ENCODE data around the gene ZBTB12. TPM values are rescaled to one million over a fixed set of nuclear protein-coding genes. Genes with fewer than 3 reads are reported as not detected.
A peak's percentile ranks its signal among the peaks of the same experiment; 100 is the strongest.

The ZBTB12 gene
- total and polyA plus RNA-seq, 5 experiments from 2014 or later, result 3.1 to 3.7 TPM; not detected in 3

DNA sequence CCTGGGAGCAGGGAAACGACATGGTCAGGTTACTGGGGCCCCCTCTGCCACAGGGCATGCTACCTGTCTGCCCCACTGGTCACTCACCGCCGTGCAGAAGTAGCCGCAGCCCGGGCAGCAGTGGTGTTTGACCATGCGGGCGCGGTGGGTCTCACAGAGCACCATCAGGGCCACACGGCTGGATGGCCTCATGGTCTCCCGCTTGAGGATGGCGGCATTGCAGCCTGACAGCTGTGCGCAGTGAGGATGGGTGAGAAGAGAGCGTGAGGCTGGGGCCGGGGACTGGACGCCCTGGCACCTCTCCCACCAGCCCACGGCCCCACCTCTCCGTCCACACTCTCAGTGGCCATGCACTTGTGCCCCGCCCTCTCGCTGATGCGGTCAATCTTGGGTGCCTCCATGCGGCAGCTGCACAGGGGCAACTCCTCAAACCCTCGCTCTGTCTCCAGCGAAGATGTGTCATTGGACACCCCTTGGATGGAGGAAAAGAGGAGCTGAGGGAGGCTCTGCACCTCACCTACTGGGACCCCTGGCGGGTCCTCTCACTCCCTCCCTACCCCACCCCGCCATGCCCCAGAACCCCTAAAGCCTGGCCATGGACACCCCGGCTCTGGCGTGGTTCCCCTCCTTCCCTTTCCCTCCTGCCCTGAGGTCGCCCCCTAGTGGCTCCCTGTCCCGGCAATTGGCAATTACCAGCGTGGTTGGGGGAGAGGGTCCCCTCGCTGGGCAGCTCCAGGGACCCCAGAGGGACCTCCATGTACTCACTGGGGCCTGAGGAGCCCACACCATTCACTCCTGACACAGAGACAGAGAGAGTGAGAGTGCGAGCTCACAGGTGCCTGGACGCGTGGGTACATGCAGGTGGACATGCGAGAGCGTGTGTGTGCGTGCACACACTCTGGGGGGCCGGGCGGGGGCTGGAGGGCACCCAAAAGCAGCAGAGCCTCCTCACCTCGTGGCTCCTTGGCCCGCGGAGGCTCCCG is 13.3 kb downstream of the ZBTB12 start:
- ATAC-seq, result peak; percentile 35 to 58
- H3K27ac Mint-ChIP-seq, result peak overlapping the region in 1 of 10 donors; percentile 71
- DNase-seq, result peak in 9 of 10 donors; percentile 32 to 78 (median 51)
- H3K9me3 Mint-ChIP-seq, result no peaks in the 10 kb centered on the region
- H3K27me3 Mint-ChIP-seq, result no peaks in the 10 kb centered on the region
- H3K36me3 Mint-ChIP-seq, result peaks cover 5 to 80% (median 17%) of the 10 kb centered on the region in 3 donors
- POLR2A ChIA-PET, result interaction anchor here (0.5 to 1.6 kb wide), 5 partner anchors 8 to 185 kb away, joined by 3 to 5 read pairs (median 3); partner anchors contain the start of gene ZBTB12
- no peak overlapping the region for H3K4me3 Mint-ChIP-seq
- H3K4me1 Mint-ChIP-seq, result peaks cover 0 to 4% (median 3%) of the 10 kb centered on the region in 4 donors

- peaks cover 0 to 4% (median 2%) of the 10 kb centered on the region in 4 donors for H3K4me1 Mint-ChIP-seq
- no peaks in the 10 kb centered on the region for H3K27me3 Mint-ChIP-seq
- no peak for DNase-seq
- H3K27ac Mint-ChIP-seq, result no peak overlapping the region
- POLR2A ChIA-PET, result interaction anchor here (0.5 to 1.6 kb wide), 8 partner anchors 9 to 1561 kb away, joined by 3 to 6 read pairs (median 3); partner anchors contain the start of genes EHMT2 and TRIM39
- no peaks in the 10 kb centered on the region for H3K9me3 Mint-ChIP-seq
- no peak overlapping the region for H3K4me3 Mint-ChIP-seq
- ATAC-seq, result no peak
- H3K36me3 Mint-ChIP-seq, result peaks cover 5 to 80% (median 21%) of the 10 kb centered on the region in 3 donors
Measured at GRCh38 chr6:31887173-31888007, 14.5 kb downstream of the ZBTB12 start.

GRCh38 chr6:31886541-31886991 is 15.3 kb downstream of the ZBTB12 start:
- Mint-ChIP-seq H3K27ac (peak overlapping the region in 1 of 10 donors; percentile 44), H3K4me1 (peaks cover 0 to 5% (median 3%) of the 10 kb centered on the region in 4 donors), H3K36me3 (peaks cover 5 to 80% (median 24%) of the 10 kb centered on the region in 3 donors), H3K27me3 (no peaks in the 10 kb centered on the region), H3K9me3 (no peaks in the 10 kb centered on the region), H3K4me3 (no peak overlapping the region)
- POLR2A ChIA-PET, result interaction anchor here (0.6 kb wide), 1 partner anchor 228 kb away, joined by 3 read pairs; no protein-coding TSS in a partner anchor
- DNase-seq (no peak), ATAC-seq (no peak)

DNA sequence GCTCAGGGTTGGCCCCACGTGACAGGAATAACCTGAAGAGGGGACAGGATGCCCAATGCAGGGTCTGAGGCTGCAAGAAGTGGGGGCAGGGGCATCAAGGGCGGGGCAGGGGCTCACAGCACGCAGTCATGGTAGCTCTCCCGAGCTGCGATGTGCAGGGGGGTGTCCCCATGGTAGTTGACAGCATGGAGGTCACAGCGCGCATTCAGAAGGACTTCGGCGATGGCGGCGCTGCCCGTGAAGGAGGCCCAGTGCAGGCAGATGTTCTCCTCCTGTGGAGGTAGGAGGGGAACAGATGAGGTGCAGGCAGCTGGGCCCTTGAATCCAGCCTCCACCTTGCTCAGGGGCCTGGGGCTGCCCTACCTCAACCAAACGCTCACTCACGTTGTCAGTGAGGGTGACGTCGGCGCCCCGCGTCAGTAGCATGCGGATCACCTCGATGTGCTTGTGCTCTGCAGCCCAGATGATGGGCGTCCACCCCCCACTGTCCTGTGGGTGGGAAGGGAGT is 17.3 kb downstream of the ZBTB12 start:
- Mint-ChIP-seq H3K36me3 (peaks cover 5 to 84% (median 34%) of the 10 kb centered on the region in 3 donors), H3K27me3 (no peaks in the 10 kb centered on the region), H3K4me1 (peaks cover 0 to 5% (median 3%) of the 10 kb centered on the region in 4 donors), H3K9me3 (no peaks in the 10 kb centered on the region), H3K27ac (no peak overlapping the region), H3K4me3 (no peak overlapping the region)
- peak in 1 of 10 donors; percentile 36 for DNase-seq
- ATAC-seq, result no peak
- POLR2A ChIA-PET, result interaction anchor here (0.8 kb wide), 1 partner anchor 17 kb away, joined by 5 read pairs; no protein-coding TSS in a partner anchor

- peaks cover 5 to 83% (median 35%) of the 10 kb centered on the region in 3 donors for H3K36me3 Mint-ChIP-seq
- no peaks in the 10 kb centered on the region for H3K9me3 Mint-ChIP-seq
- no peak overlapping the region for H3K4me3 Mint-ChIP-seq
- ATAC-seq (no peak), DNase-seq (peak in 1 of 10 donors; percentile 52)
- H3K4me1 Mint-ChIP-seq, result peaks cover 0 to 2% (median under 1%) of the 10 kb centered on the region in 4 donors
- H3K27me3 Mint-ChIP-seq, result no peaks in the 10 kb centered on the region
- POLR2A ChIA-PET, result no interaction called here
- H3K27ac Mint-ChIP-seq, result no peak overlapping the region
Measured at GRCh38 chr6:31883676-31884075, 18.2 kb downstream of the ZBTB12 start.

DNA sequence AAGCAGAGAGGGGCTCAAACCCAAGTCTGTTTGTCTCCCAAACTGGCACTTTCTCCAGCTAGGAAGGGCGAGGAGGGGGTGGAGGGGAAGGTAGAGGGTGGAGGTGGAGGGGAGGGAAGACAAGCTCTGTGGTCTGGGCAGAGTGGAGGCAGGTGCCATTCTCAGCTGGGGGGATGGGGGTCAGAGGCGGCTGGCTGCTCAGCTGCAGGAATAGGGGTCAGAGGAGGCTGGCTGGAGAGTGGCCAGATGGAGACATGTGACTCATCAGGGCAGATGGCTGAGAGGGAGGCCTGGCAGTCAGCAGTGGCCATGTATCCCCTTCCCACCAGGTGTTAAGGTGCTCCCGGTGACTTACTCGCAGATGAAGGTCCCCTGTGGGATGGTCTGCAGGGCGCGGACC is 19.5 kb downstream of the ZBTB12 start:
- Mint-ChIP-seq H3K36me3 (peaks cover 5 to 78% (median 31%) of the 10 kb centered on the region in 3 donors), H3K27ac (peak overlapping the region in 1 of 10 donors; percentile 62), H3K4me3 (no peak overlapping the region), H3K4me1 (peaks cover 0 to 2% (median under 1%) of the 10 kb centered on the region in 4 donors), H3K9me3 (no peaks in the 10 kb centered on the region), H3K27me3 (no peaks in the 10 kb centered on the region)
- no peak for ATAC-seq
- POLR2A ChIA-PET, result interaction anchor here (0.8 kb wide), 1 partner anchor 15 kb away, joined by 5 read pairs; the partner anchor contains the start of gene EHMT2
- DNase-seq, result peak in 1 of 10 donors; percentile 36

GRCh38 chr6:31881136-31881859 is 20.6 kb downstream of the ZBTB12 start:
- POLR2A ChIA-PET, result no interaction called here
- no peaks in the 10 kb centered on the region for H3K9me3 Mint-ChIP-seq
- H3K27me3 Mint-ChIP-seq, result no peaks in the 10 kb centered on the region
- H3K4me1 Mint-ChIP-seq, result peaks cover 0 to 2% (median under 1%) of the 10 kb centered on the region in 4 donors
- peaks cover 4 to 71% (median 31%) of the 10 kb centered on the region in 3 donors for H3K36me3 Mint-ChIP-seq
- H3K4me3 Mint-ChIP-seq, result no peak overlapping the region
- DNase-seq (peak in 1 of 10 donors; percentile 27), ATAC-seq (no peak)
- peak overlapping the region in 2 of 10 donors; percentile 52 to 77 for H3K27ac Mint-ChIP-seq

- H3K4me3 Mint-ChIP-seq, result no peak overlapping the region
- no peaks in the 10 kb centered on the region for H3K9me3 Mint-ChIP-seq
- POLR2A ChIA-PET, result interaction anchor here (0.6 kb wide), 1 partner anchor 36 kb away, joined by 3 read pairs; no protein-coding TSS in a partner anchor
- peaks cover 0 to 4% (median 0%) of the 10 kb centered on the region in 4 donors for H3K4me1 Mint-ChIP-seq
- ATAC-seq (no peak), DNase-seq (peak in 1 of 10 donors; percentile 34)
- H3K36me3 Mint-ChIP-seq, result peaks cover 0 to 64% (median 28%) of the 10 kb centered on the region in 3 donors
- no peaks in the 10 kb centered on the region for H3K27me3 Mint-ChIP-seq
- no peak overlapping the region for H3K27ac Mint-ChIP-seq
Measured at GRCh38 chr6:31880616-31881015, 21.3 kb downstream of the ZBTB12 start.

GRCh38 chr6:31879901-31880300 is 22.0 kb downstream of the ZBTB12 start:
- no peak for ATAC-seq
- POLR2A ChIA-PET, result interaction anchor here (0.6 kb wide), 1 partner anchor 36 kb away, joined by 3 read pairs; no protein-coding TSS in a partner anchor
- H3K9me3 Mint-ChIP-seq, result no peaks in the 10 kb centered on the region
- no peaks in the 10 kb centered on the region for H3K27me3 Mint-ChIP-seq
- peak in 1 of 10 donors; percentile 41 for DNase-seq
- no peak overlapping the region for H3K27ac Mint-ChIP-seq
- H3K36me3 Mint-ChIP-seq, result peaks cover 0 to 57% (median 23%) of the 10 kb centered on the region in 3 donors
- H3K4me1 Mint-ChIP-seq, result peaks cover 0 to 4% (median 0%) of the 10 kb centered on the region in 4 donors
- H3K4me3 Mint-ChIP-seq, result no peak overlapping the region

GRCh38 chr6:31879143-31879542 is 22.7 kb downstream of the ZBTB12 start:
- DNase-seq (peak in 1 of 10 donors; percentile 38), ATAC-seq (no peak)
- peak overlapping the region in 1 of 10 donors; percentile 85 for H3K27ac Mint-ChIP-seq
- H3K27me3 Mint-ChIP-seq, result no peaks in the 10 kb centered on the region
- H3K9me3 Mint-ChIP-seq, result no peaks in the 10 kb centered on the region
- no peak overlapping the region for H3K4me3 Mint-ChIP-seq
- H3K4me1 Mint-ChIP-seq, result peaks cover 0 to 6% (median under 1%) of the 10 kb centered on the region in 4 donors
- POLR2A ChIA-PET, result no interaction called here
- peaks cover 0 to 51% (median 23%) of the 10 kb centered on the region in 3 donors for H3K36me3 Mint-ChIP-seq

- no peaks in the 10 kb centered on the region for H3K9me3 Mint-ChIP-seq
- H3K27ac Mint-ChIP-seq, result peak within 1 kb of the TSS in 3 of 10 donors; percentile 18 to 85 (median 61)
- POLR2A ChIA-PET, result no interaction called here
- ATAC-seq (no peak), DNase-seq (peak in 1 of 10 donors; percentile 23)
- H3K4me3 Mint-ChIP-seq, result no peak within 1 kb of the TSS
- H3K4me1 Mint-ChIP-seq, result peaks cover 0 to 6% (median under 1%) of the 10 kb centered on the region in 4 donors
- H3K36me3 Mint-ChIP-seq, result peaks cover 0 to 47% (median 23%) of the 10 kb centered on the region in 3 donors
- H3K27me3 Mint-ChIP-seq, result no peaks in the 10 kb centered on the region
Measured at GRCh38 chr6:31878726-31879125, 23.2 kb downstream of the ZBTB12 start, which contains the start of gene SLC44A4. SLC44A4 (minus strand) TSS chr6:31878997; CDS start chr6:31878980, 17 bp downstream.

All from naive thymus-derived CD8-positive, alpha-beta T cell (primary cell).